HepG2 (cell line): ENCODE measurements around the gene PPP1R8. TPM values are rescaled to one million over a fixed set of nuclear protein-coding genes. Genes with fewer than 3 reads are reported as not detected.
A peak's percentile ranks its signal among the peaks of the same experiment; 100 is the strongest.

ENCODE experiments used
- ATAC-seq: fragments of 200-7000 bp; cut with Tn5 transposase; 3 replicates; pipeline ENCODE4 v1.9.1; 2020; ENCODE audit warnings: mild to moderate bottlenecking, moderate library complexity
- BruUV-seq: library from RNA; stranded (reverse); fragments of 400-500 nt; replicated peaks from 2 replicates; lab custom pipeline; 2021; lab: Mats Ljungman, UMichigan
- CTCF ChIA-PET: fragments of 300-600 bp; formaldehyde crosslinking; extraction: SDS; loops from one replicate; lab custom pipeline; 2021; ENCODE audit warnings: low total read pairs, inconsistent platforms, low intra/inter-chr PET ratio; lab: Yijun Ruan, JAX
- POLR2A ChIA-PET: fragments of 350-600 bp; sonication (Branson Sonifier 250); formaldehyde crosslinking; loops from one replicate; lab custom pipeline; 2020; ENCODE audit warnings: antibody characterized with exemption, inconsistent platforms; lab: Yijun Ruan, JAX
- DNase-seq: peaks from one replicate; pipeline ENCODE4 v3.0.0-alpha.2; 2015; ENCODE audit warnings: low spot score
- FAIRE-seq: peaks from 3 replicates; lab custom pipeline; 2011; peaks lifted over from hg19 to GRCh38; lab: Jason Lieb, UNC
- H2AFZ ChIP-seq: one replicate; pipeline ENCODE4 v1.6.1; 2011; ENCODE audit warnings: low read length, inconsistent platforms
- H3K27ac ChIP-seq: fragments of 300-600 bp; 3 replicates; pipeline ENCODE4 v1.8.0; 2011; ENCODE audit warnings: mixed run types, mild to moderate bottlenecking, mixed read lengths, low read length, inconsistent platforms; ENCODE audit not compliant: insufficient read depth; ENCODE audit errors: extremely low read length
- H3K27me3 ChIP-seq, 2 experiments: fragments of 200-600 bp in 1 of 2; 2 replicates in 1 of 2; 3 replicates in 1 of 2; pipeline versions ENCODE4 v1.6.0 to v1.8.0; 2011; ENCODE audit warnings: low read length in 2 of 2, mild to moderate bottlenecking in 2 of 2, moderate library complexity in 2 of 2, inconsistent platforms in 1 of 2; ENCODE audit not compliant: insufficient read depth in 2 of 2, control insufficient read depth in 1 of 2
- H3K36me3 ChIP-seq, 2 experiments: fragments of 200-600 bp in 1 of 2; replicated peaks in 1 of 2; 2 replicates in 1 of 2; 3 replicates in 1 of 2; pipeline versions ENCODE4 v1.5.1 to v1.8.0; 2011; ENCODE audit warnings: low read length in 2 of 2, inconsistent platforms in 1 of 2; ENCODE audit not compliant: insufficient read depth in 2 of 2, control insufficient read depth in 1 of 2
- H3K4me1 ChIP-seq: 2 replicates; pipeline ENCODE4 v1.5.1; 2012; ENCODE audit warnings: low read length, inconsistent platforms; ENCODE audit not compliant: insufficient read depth
- H3K4me2 ChIP-seq: 2 replicates; pipeline ENCODE4 v1.6.0; 2011; ENCODE audit warnings: low read depth, low read length, inconsistent platforms
- H3K4me3 ChIP-seq, 3 experiments: fragments of 200-600 bp in 1 of 3; sonication (generic), shearing (Covaris generic) in 1 of 3; replicated peaks in 1 of 3; 2 replicates each; pipeline ENCODE4 v1.5.1; 2011 to 2016; ENCODE audit warnings: low read length in 3 of 3, inconsistent platforms in 2 of 3, low read depth in 2 of 3, mild to moderate bottlenecking in 2 of 3, control low read depth in 1 of 3, mixed read lengths in 1 of 3; ENCODE audit not compliant: insufficient read depth in 1 of 3
- H3K79me2 ChIP-seq: one replicate; pipeline ENCODE4 v1.6.1; 2011; ENCODE audit warnings: low read length, inconsistent platforms; ENCODE audit not compliant: insufficient read depth
- H3K9ac ChIP-seq: 2 replicates; pipeline ENCODE4 v1.6.0; 2011; ENCODE audit warnings: mild to moderate bottlenecking, low read depth, low read length, inconsistent platforms; ENCODE audit not compliant: insufficient read depth
- H3K9me3 ChIP-seq: 2 replicates; pipeline ENCODE4 v1.5.1; 2012; ENCODE audit warnings: mild to moderate bottlenecking, low read length
- H4K20me1 ChIP-seq: 2 replicates; pipeline ENCODE4 v1.6.0; 2011; ENCODE audit warnings: inconsistent platforms, mild to moderate bottlenecking, low read length, moderate library complexity; ENCODE audit not compliant: insufficient read depth
- HMGXB3 ChIP-seq: sonication (generic); formaldehyde crosslinking; IDR thresholded peaks from 2 replicates; pipeline ENCODE4 v1.4.0; 2020; ENCODE audit warnings: missing genetic modification reagents, borderline replicate concordance
- HOXA3 ChIP-seq: sonication (generic); formaldehyde crosslinking; IDR thresholded peaks from 2 replicates; pipeline ENCODE4 v1.5.0; 2020; ENCODE audit warnings: missing genetic modification reagents
- ZBTB33 ChIP-seq: sonication (generic); formaldehyde crosslinking; IDR thresholded peaks from 2 replicates; pipeline ENCODE4 v1.4.0; 2020; ENCODE audit warnings: missing genetic modification reagents
- ZBTB38 ChIP-seq: sonication (generic); formaldehyde crosslinking; IDR thresholded peaks from 2 replicates; pipeline ENCODE4 v1.5.1; 2020; ENCODE audit warnings: mild to moderate bottlenecking, missing genetic modification reagents
- ZNF207 ChIP-seq: fragments of 450-650 bp; IDR thresholded peaks from 2 replicates; pipeline ENCODE4 v1.6.1; 2016; ENCODE audit warnings: antibody characterized with exemption, borderline replicate concordance
- ZNF235 ChIP-seq: sonication (generic); formaldehyde crosslinking; IDR thresholded peaks from 2 replicates; pipeline ENCODE4 v1.8.1; 2023; ENCODE audit warnings: mild to moderate bottlenecking, missing genetic modification reagents, borderline replicate concordance
- ZNF362 ChIP-seq: sonication (generic); formaldehyde crosslinking; IDR thresholded peaks from 2 replicates; pipeline ENCODE4 v1.4.0; 2020; ENCODE audit warnings: missing genetic modification reagents, mild to moderate bottlenecking, borderline replicate concordance
- ZNF644 ChIP-seq: IDR thresholded peaks from 2 replicates; pipeline ENCODE4 v1.6.1; 2016; ENCODE audit warnings: low read depth
- ZNF891 ChIP-seq: sonication (generic); formaldehyde crosslinking; IDR thresholded peaks from 2 replicates; pipeline ENCODE4 v1.5.0; 2020; ENCODE audit warnings: mild to moderate bottlenecking, missing genetic modification reagents
- WGBS: methylation state at CpG from one replicate; pipeline ENCODE4 v1.1.6; 2017; ENCODE audit warnings: low lambda C conversion rate; 5-methylcytosine and 5-hydroxymethylcytosine counted together
- in situ Hi-C: cut with HindIII; loops from 2 replicates; pipeline ENCODE4 v1.10.0; 2017; ENCODE audit warnings: low pct_unique_long_range_greater_than_20kb; ENCODE audit not compliant: extremely low pct_ligation_motif_present
- intact Hi-C: fragments of 100-400 bp; cut with micrococcal nuclease; formaldehyde crosslinking; loops from one replicate; pipeline ENCODE4 v1.10.0; 2022; ENCODE audit not compliant: unreplicated experiment
- polyA plus RNA-seq, 8 experiments: library from polyadenylated mRNA; depleted of rRNA in 3 of 8; stranded (reverse) in 7 of 8; unstranded in 1 of 8; fragments of >200 nt; fragmentation: Illumina TruSeq in 4 of 8; extraction: Trizol in 4 of 8; gene quantifications; 2 replicates each; pipeline versions ENCODE4 v1.2.1 to v1.2.3, GENCODE V29; 2011 to 2016; ENCODE audit warnings: low read depth in 4 of 8, missing spikeins in 1 of 8, mixed read lengths in 1 of 8; ENCODE audit not compliant: insufficient read depth in 1 of 8
- total RNA-seq, 5 experiments: library from RNA; depleted of rRNA; stranded (reverse); fragments of >200 nt; fragmentation: Illumina TruSeq; extraction: Trizol; gene quantifications; 2 replicates each; pipeline ENCODE4 v1.2.3, GENCODE V29; 2016; ENCODE audit warnings: low read depth in 1 of 5
- TF ChIP-seq, protein P1 (sequence below): sonication (generic); formaldehyde crosslinking; IDR thresholded peaks from 2 replicates; pipeline ENCODE4 v1.8.1; 2023; ENCODE audit warnings: missing genetic modification reagents, mild to moderate bottlenecking, borderline replicate concordance
- TF ChIP-seq, protein P2 (sequence below): sonication (generic); formaldehyde crosslinking; IDR thresholded peaks from 2 replicates; pipeline ENCODE4 v1.5.0; 2020; ENCODE audit warnings: missing genetic modification reagents, mild to moderate bottlenecking, borderline replicate concordance

Gene PPP1R8
- total and polyA plus RNA-seq, 2 of the 13 experiments (the other 11 are each of a cell fraction or from before 2014, with no cell fraction given) = 38.3 to 62.2 TPM

DNA sequence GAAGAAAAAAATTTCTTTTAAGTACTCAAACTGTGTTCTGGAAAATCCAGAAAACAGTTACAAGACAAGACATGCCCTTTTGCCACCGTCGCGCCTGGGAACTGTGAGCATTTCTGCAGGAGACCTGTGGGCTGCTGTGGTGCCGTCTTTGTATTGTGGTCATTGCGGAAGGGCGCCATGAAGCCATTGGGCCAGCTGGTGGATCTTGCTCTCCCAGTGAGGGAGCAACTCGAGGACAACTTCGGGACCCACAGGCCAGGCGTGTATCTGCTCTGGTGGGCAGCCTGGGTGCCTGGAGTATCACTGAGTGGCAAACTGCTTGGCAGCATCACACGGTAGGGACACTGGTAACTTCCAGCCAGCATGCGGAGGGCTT lies 38.0 kb downstream of the PPP1R8 start:
- intact Hi-C loops (loop anchor here (10.0 kb wide), 1 partner anchor 56 kb away; no protein-coding TSS in a partner anchor), in situ Hi-C loops (loop anchor here (10.0 kb wide), 1 partner anchor 336 kb away; no protein-coding TSS in a partner anchor)
- H2AFZ ChIP-seq = peak overlapping the region; percentile 34
- ChIA-PET POLR2A (no interaction called here), CTCF (no interaction called here)
- peak overlapping the region; percentile 78 for H3K4me2 ChIP-seq
- BruUV-seq = no TSS peak
- H3K9me3 ChIP-seq = no peaks in the 10 kb centered on the region
- H3K4me3 ChIP-seq = peak overlapping the region in 1 of 3 experiments; percentile 59; a peak in 1 of 6 replicates
- DNase-seq = no peak
- H4K20me1 ChIP-seq = no peaks in the 10 kb centered on the region
- FAIRE-seq = no peak
- no peaks in the 10 kb centered on the region for H3K79me2 ChIP-seq
- H3K27me3 ChIP-seq = peaks cover 0 to 13% of the 10 kb centered on the region in 2 experiments; a peak in 2 of 5 replicates
- H3K4me1 ChIP-seq = peaks cover 46% of the 10 kb centered on the region
- TF ChIP-seq ZBTB33 (CRISPR knock-in tag) (peak; percentile 86), ZNF235 (CRISPR knock-in tag) (no peak), ZBTB38 (CRISPR knock-in tag) (0 out of 2 replicates have a peak, but pooled peaks have one; percentile 41), HMGXB3 (CRISPR knock-in tag) (no peak), ZNF891 (no peak), ZNF207 (no peak), ZNF644 (CRISPR knock-in tag) (peak; percentile 37; the same call in 1 of the 2 replicates), ZNF362 (CRISPR knock-in tag) (0 out of 2 replicates have a peak, but pooled peaks have one; percentile 14), HOXA3 (peak; percentile 32; the same call in 1 of the 2 replicates)
- TF ChIP-seq, protein P1, sequence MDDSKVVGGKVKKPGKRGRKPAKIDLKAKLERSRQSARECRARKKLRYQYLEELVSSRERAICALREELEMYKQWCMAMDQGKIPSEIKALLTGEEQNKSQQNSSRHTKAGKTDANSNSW = no peak
- TF ChIP-seq, protein P2, sequence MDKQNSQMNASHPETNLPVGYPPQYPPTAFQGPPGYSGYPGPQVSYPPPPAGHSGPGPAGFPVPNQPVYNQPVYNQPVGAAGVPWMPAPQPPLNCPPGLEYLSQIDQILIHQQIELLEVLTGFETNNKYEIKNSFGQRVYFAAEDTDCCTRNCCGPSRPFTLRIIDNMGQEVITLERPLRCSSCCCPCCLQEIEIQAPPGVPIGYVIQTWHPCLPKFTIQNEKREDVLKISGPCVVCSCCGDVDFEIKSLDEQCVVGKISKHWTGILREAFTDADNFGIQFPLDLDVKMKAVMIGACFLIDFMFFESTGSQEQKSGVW (CRISPR knock-in tag) = no peak
- H3K36me3 ChIP-seq = no peaks in the 10 kb centered on the region
- peak; percentile 5; the same call in 1 of the 3 replicates for ATAC-seq
- WGBS = 54% methylated on average over 3 of the region's 11 CpGs
- no peak overlapping the region for H3K27ac ChIP-seq
- H3K9ac ChIP-seq = no peak overlapping the region
